Hepatocyte (in vitro differentiated cells): ENCODE results near the gene TBX15.

Experiments
- CTCF ChIP-seq: fragments of 200-600 bp; sonication (generic); IDR thresholded peaks from 2 replicates; pipeline ENCODE4 v1.5.1; 2016; ENCODE audit warnings: antibody characterized with exemption, mild to moderate bottlenecking; ENCODE audit not compliant: poor library complexity
- EZH2 ChIP-seq: fragments of 200-600 bp; sonication (generic); IDR thresholded peaks from 2 replicates; pipeline ENCODE4 v1.6.1; 2016; ENCODE audit warnings: antibody characterized with exemption, mild to moderate bottlenecking, borderline replicate concordance

GRCh38 chr1:118978914-118979701 lies 9.0 kb downstream of the TBX15 start:
- TF ChIP-seq CTCF (no peak), EZH2 (no peak)
